ENCODE measurements around the gene MIPEP. TPM values are rescaled to one million over a fixed set of nuclear protein-coding genes. Genes with fewer than 3 reads are reported as not detected.
A peak's percentile ranks its signal among the peaks of the same experiment; 100 is the strongest.

Gene MIPEP
- total RNA-seq, 2 experiments from 2014 or later = 3.9 to 4.8 TPM

DNA sequence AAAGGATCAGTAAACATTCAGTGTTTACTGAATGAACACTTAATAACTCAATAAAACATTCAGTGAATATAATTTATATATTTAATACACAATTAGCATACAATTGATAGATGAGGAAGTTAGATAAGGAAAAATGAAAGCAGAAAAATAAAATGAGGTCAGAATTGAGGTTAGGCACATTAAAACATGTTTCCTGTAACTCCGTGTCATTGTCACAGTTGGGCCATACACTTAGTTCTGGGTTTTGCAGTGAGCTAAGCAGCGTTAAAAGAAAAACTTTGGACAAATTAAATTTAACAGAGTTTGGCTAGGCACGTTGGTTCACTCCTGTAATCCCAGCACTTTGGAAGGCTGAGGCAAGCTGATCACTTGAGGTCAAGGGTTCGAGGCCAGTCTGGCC is 71.4 kb downstream of the MIPEP start:
- peak in 2 of 14 experiments; percentile 9 to 27 for DNase-seq
- H3K4me1 ChIP-seq (ENCODE audit: insufficient read depth, low read length) = peaks cover 5% of the 10 kb centered on the region
- POLR2A ChIA-PET = no interaction called here
- no peaks in the 10 kb centered on the region for H3K27me3 ChIP-seq (ENCODE audit: control insufficient read depth in 1 of 2, insufficient read depth in 2 of 2, low read length in 2 of 2)
- peaks cover 8% of the 10 kb centered on the region for H3K4me1 Mint-ChIP-seq (ENCODE audit: low read depth)
- H3K27ac ChIP-seq (ENCODE audit: low read depth in 1 of 2, low read length in 2 of 2) = no peak overlapping the region
- peaks cover 28% of the 10 kb centered on the region for H3K36me3 Mint-ChIP-seq (ENCODE audit: low read depth)
- no peaks in the 10 kb centered on the region for H3K36me3 ChIP-seq (ENCODE audit: insufficient read depth, low read length)
- no peak for ATAC-seq (ENCODE audit: poor library complexity)
- H3K9me3 Mint-ChIP-seq = no peaks in the 10 kb centered on the region
- H3K4me3 ChIP-seq (ENCODE audit: low read length) = no peak overlapping the region
- no peak overlapping the region for H3K4me3 Mint-ChIP-seq
- H3K27ac Mint-ChIP-seq = no peak overlapping the region
- H3K27me3 Mint-ChIP-seq = no peaks in the 10 kb centered on the region
- no peaks in the 10 kb centered on the region for H3K9me3 ChIP-seq (ENCODE audit: control insufficient read depth in 1 of 2, insufficient read depth in 1 of 2, low read length in 2 of 2)
- TF ChIP-seq, protein P1, sequence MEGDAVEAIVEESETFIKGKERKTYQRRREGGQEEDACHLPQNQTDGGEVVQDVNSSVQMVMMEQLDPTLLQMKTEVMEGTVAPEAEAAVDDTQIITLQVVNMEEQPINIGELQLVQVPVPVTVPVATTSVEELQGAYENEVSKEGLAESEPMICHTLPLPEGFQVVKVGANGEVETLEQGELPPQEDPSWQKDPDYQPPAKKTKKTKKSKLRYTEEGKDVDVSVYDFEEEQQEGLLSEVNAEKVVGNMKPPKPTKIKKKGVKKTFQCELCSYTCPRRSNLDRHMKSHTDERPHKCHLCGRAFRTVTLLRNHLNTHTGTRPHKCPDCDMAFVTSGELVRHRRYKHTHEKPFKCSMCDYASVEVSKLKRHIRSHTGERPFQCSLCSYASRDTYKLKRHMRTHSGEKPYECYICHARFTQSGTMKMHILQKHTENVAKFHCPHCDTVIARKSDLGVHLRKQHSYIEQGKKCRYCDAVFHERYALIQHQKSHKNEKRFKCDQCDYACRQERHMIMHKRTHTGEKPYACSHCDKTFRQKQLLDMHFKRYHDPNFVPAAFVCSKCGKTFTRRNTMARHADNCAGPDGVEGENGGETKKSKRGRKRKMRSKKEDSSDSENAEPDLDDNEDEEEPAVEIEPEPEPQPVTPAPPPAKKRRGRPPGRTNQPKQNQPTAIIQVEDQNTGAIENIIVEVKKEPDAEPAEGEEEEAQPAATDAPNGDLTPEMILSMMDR (IDR thresholded peaks at IDR 0.05) = no peak
- CTCF ChIA-PET = no interaction called here
- intact Hi-C loops (cut with DNase I, micrococcal nuclease) = no loop called here

DNA sequence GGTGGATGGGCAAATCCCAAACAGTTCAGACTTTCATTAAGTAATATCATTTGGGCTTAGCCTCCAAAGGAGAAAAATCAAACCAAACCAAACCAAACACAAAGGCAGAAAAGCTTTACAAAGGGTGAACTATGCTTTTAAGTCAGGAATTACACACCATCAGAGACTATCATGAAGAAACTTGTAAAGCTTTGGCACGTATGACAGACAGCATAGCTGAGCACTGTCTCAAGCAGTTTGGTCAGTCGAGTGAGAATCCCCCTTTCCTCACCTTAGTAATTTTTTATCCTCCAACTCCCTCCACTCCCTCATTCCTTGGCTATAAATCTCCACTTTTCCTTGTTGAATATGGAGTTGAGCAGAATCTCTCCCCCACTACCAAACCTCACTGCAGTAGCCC is 72.1 kb downstream of the MIPEP start:
- DNase-seq = no peak
- H3K27ac ChIP-seq (ENCODE audit: low read depth in 1 of 2, low read length in 2 of 2) = no peak overlapping the region
- H3K4me1 ChIP-seq (ENCODE audit: insufficient read depth, low read length) = peaks cover 5% of the 10 kb centered on the region
- H3K9me3 ChIP-seq (ENCODE audit: control insufficient read depth in 1 of 2, insufficient read depth in 1 of 2, low read length in 2 of 2) = no peaks in the 10 kb centered on the region
- H3K4me1 Mint-ChIP-seq (ENCODE audit: low read depth) = peaks cover 8% of the 10 kb centered on the region
- H3K36me3 Mint-ChIP-seq (ENCODE audit: low read depth) = peaks cover 22% of the 10 kb centered on the region
- H3K4me3 Mint-ChIP-seq = no peak overlapping the region
- H3K4me3 ChIP-seq (ENCODE audit: low read length) = no peak overlapping the region
- POLR2A ChIA-PET = no interaction called here
- no peak overlapping the region for H3K27ac Mint-ChIP-seq
- ATAC-seq (ENCODE audit: poor library complexity) = no peak
- no peaks in the 10 kb centered on the region for H3K27me3 Mint-ChIP-seq
- CTCF ChIA-PET = interaction anchor here (1.8 kb wide), 1 partner anchor 13 kb away, joined by 5 read pairs; no protein-coding TSS in a partner anchor
- no peaks in the 10 kb centered on the region for H3K27me3 ChIP-seq (ENCODE audit: control insufficient read depth in 1 of 2, insufficient read depth in 2 of 2, low read length in 2 of 2)
- no peaks in the 10 kb centered on the region for H3K9me3 Mint-ChIP-seq
- H3K36me3 ChIP-seq (ENCODE audit: insufficient read depth, low read length) = no peaks in the 10 kb centered on the region
- TF ChIP-seq, protein P1 (IDR thresholded peaks at IDR 0.05) = no peak
- intact Hi-C loops (cut with DNase I, micrococcal nuclease) = no loop called here

DNA sequence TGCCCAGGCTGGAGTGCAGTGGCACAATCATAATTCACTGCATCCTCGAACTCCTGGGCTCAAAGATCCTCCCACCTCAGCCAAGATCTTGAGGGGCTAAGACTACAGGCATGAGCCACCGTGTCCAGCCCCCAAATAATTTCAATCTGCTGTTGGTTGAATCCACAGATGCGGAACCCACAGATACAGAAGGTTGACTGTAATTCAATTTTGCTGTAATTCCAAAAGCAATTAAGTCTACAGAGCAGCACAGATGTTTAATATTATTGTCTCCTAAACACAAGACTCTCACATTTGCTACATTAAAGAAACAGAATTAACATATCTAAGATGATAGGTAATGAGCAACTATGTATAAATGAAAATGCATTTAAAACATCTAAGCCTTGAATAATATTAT is 75.6 kb downstream of the MIPEP start:
- Histone ChIP-seq H3K27ac (ENCODE audit: low read depth in 1 of 2, low read length in 2 of 2) (no peak overlapping the region), H3K9me3 (ENCODE audit: control insufficient read depth in 1 of 2, insufficient read depth in 1 of 2, low read length in 2 of 2) (no peaks in the 10 kb centered on the region), H3K36me3 (ENCODE audit: insufficient read depth, low read length) (no peaks in the 10 kb centered on the region), H3K27me3 (ENCODE audit: control insufficient read depth in 1 of 2, insufficient read depth in 2 of 2, low read length in 2 of 2) (no peaks in the 10 kb centered on the region), H3K4me3 (ENCODE audit: low read length) (no peak overlapping the region), H3K4me1 (ENCODE audit: insufficient read depth, low read length) (peaks cover 5% of the 10 kb centered on the region)
- TF ChIP-seq, protein P1 (IDR thresholded peaks at IDR 0.05) = no peak
- DNase-seq (no peak), ATAC-seq (ENCODE audit: poor library complexity) (no peak)
- Mint-ChIP-seq H3K9me3 (no peaks in the 10 kb centered on the region), H3K4me3 (no peak overlapping the region), H3K36me3 (ENCODE audit: low read depth) (peaks cover 3% of the 10 kb centered on the region), H3K4me1 (ENCODE audit: low read depth) (peaks cover 8% of the 10 kb centered on the region), H3K27ac (no peak overlapping the region), H3K27me3 (no peaks in the 10 kb centered on the region)
- intact Hi-C loops (cut with DNase I, micrococcal nuclease) = no loop called here
- ChIA-PET CTCF (interaction anchor here (1.9 kb wide), 1 partner anchor 10 kb away, joined by 5 read pairs; no protein-coding TSS in a partner anchor), POLR2A (no interaction called here)
